NCI-H748 (cell line): ENCODE results near the gene MYO15B.
"Not testable (repeated sequence)": the region's sequence is repeated elsewhere in the genome, so short reads cannot be mapped to it uniquely, and the experiment has no call there.

ENCODE experiments used
- DNase-seq: peaks from one replicate; lab custom pipeline; 2025; ENCODE audit not compliant: unreplicated experiment; lab: John Stamatoyannopoulos, UW

MYO15B gene

DNA sequence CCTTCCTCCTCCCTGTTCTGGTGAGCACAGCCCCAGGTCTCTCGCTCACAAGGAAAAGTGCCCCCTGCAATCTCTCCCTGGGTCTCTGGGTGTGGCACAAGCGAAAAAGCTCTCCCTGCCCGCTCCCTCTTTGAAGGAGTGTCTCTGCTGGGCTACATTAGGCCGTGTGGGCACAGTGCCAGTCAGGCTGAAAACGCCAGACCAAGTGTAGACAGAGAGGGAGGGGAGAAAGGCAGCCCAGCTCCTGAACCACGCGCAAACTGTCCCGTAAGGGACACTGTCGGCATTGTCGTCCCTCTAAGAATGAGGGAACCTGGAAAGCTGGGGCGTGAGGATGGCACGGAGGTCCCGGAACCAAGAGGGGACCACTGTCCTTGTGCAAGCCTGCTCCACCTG is 49.5 kb downstream of the MYO15B start:
- DNase-seq, result no peak

DNA sequence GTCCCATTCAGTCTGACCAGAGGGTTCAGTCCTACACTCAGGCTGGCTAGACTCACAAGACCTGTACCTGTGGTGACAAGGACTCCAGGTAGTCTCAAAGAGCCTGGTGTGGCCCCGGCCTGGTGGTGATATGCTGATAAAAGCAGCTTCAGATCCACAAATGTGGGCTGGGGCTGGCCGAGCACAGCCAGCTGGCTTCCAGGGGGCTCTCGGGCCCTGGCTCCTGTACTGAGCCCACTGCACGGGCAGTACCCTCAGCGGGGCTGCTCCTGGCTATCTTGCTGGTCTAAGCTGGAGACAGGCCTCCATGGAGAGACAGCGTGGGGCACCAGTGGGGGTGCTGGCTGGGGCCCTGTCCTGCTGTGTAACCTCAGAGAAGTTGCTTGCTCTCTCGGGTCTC is 50.0 kb downstream of the MYO15B start:
- DNase-seq, result no peak

DNA sequence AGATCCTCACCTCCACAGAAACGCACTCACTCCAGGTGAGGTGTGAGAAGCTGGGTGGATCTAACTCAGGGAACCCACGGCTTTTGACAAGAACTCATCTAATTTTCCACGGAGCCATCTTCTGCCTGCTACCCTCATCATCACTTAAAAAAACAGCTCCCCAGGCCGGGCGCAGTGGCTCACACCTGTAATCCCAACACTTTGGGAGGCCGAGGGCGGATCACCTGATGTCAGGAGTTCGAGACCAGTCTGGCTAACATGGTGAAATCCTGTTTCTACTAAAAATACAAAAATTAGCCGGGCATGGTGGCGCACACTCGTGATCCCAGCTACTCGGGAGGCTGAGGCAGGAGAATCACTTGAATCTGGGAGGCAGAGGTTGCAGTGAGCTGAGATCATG is 50.4 kb downstream of the MYO15B start:
- DNase-seq, result not testable (repeated sequence)

DNA sequence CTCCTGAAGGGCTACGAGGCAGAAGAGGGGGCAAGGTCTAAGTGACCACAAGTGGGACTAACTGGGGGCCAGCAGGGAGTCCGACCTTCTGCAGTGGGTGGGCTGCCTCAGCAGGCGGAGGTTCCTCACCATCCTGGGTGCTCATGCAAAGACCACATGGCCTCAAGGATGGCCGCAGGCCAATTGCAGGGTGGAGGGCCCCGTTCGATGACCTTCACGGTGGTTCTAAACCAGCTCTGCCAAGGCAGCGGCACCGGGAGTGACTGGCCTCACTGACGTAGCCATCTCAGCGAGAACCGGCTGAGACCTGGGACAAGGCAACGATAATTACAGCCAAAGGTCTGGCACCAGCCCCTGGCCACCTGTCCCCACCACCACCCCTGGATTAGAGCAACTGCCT is 51.3 kb downstream of the MYO15B start:
- no peak for DNase-seq

DNA sequence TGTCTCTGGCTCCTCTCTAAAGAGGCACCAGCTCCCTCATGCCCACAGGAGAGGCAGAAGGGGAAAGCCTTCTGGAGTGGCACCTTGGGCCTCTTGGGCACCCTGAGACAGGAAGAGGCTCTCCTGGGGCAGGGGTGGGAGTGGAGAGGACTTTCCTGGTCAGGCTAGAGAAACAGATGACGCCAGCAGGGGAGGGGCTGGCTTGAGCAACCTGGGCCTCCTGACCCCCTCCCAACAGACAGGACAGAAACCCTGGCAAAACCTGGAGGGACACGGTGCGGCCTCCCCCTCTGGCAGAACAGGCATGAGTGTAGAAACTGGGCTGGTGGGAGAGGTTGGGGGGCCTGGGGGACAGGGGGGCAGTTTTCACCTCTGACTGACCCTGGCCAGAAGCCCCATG is 51.7 kb downstream of the MYO15B start:
- no peak for DNase-seq

DNA sequence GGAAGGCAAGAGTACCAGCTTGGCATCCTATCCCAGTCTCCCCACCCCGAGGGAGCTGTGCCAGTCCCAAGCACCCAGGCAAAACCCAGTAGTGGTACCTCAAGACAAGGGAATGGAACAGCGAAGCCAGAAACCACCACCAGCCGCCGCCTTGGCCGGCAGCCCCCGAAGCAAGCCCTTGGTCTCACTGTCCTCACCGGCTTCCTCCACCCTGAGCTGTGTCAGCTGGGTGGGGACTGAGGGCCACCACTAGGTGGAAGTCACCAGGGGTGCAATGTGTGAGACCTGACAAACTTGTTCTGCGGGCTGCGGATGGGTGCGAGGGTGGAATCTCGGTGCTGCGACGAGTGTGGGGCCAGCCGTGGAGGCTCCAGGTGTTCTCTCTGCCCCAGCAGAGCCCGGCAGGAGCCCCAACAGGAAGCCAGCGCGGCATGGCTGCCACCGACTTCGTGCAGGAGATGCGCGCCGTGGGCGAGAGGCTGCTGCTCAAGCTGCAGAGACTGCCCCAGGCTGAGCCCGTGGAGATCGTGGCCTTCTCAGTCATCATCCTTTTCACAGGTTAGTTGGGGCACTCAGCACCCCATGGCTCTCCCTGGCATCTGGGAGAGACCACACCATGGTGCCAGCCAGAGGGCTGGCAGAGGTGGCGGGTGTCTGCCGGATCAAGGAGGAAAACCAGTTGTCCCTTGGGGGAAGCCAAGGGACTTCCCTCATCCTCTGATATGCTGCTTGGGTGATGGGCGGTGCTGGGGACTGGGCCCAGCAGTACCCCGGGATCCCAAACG is 52.4 kb downstream of the MYO15B start:
- DNase-seq, result no peak

DNA sequence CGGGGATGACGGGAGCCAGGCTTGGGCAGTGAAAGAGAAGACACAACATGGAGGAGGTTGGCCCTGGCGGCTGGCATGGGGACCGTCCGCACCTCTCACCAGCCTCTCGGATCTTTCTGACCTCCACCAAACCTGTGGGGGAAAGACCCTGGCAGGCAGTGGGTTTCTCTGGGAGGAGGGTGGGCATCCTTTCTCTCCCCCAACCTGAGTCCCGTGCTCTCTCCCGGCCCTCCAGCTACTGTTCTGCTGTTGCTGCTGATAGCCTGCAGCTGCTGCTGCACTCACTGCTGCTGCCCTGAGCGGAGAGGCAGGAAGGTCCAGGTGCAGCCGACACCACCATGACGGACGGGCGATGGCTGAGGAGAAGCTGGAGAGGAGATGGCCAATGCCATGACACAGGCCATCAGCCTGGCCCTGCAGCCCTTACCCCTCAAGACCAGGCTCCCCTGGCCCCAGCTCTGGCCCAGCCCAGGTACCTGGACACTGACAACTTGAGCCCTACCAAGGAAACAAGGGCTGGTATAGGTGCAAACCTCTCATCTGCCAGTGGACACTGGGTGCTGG is 53.0 kb downstream of the MYO15B start:
- no peak for DNase-seq

DNA sequence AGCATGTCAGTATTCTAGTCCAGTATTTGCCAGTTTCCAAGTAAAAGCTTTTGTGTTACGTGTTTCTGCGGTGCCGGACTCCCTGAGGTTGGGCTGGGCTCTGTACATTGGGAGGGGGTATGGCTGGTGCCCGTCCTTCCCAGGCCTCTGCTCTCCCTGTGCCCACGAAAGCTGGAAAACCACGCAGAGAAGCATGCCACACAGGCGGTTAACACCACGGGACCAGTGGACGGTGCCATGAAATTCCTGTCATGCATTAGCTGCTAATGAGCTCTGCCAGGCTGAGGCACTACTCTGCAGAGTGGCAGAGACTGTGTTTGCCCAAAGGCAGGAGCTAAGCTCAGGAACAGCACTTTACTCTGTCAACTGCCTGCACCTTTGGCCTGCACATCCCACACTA is 53.7 kb downstream of the MYO15B start:
- no peak for DNase-seq

DNA sequence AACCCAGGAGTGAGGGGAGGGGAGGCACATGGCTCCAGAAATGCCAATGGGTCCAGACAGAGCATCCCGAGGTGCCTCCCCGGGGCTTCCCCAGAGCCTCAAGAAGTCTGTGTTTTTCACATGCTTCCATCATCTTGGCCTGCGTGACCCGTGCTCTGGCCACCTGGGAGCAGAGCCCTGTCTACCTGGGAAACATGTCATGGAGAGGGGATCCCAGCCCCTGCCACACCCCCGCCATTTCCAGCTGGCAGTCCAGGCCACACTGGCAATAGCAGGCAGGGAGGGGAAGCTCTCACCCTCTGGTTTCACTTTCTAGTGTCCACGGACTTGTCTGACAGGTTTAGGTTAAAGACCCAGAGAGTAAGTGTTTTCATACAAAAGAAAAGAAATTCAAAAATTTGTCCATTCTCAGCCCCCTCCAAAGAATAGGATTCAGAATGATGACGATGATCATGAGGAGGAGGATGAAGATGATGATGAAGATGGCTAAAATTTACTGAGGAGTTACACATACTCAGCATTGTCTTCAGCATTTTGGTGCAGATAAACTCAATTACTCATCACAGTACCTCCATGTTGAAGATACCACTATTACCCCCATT is 54.7 kb downstream of the MYO15B start:
- DNase-seq, result peak; percentile 3

DNA sequence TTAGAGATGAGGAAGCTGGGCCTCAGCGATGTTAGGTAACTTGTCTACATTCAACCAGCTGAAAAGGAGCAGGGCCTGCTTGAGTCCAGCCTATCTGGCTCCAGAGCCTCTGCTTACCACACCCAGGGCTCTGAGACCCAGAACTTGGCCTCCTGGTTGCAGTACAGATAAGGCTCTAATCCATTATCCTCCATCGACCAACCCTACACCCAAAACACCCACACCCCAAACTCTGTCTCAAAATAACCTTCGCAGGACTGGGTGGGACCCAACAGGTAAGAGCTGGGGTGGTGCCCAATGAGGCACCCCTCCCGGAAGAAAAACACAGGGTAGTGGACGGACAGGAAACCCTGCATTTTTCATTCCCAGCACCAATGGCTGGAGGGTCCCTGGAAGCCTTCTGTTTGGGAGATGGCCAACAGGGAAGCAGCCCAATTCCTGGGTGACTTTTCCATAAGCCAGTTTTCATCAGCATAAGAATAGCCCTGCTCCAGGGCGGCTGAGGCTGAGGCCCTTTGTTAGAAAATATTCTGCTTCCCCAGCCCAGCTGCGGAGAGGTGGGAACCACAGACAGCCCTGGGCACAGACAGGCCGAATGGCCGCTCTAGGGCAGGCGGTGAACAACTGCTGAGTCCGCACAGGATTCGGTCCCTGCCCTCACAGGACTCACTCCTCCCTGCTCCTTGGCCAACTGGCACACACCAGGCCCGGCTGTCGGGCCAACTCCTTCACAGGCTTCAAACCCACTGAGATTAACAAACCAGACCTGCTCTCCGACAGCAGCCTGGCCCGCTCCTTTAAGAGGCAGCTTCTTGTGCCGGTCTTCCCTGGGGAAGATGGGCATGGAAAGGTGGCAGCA is 55.4 kb downstream of the MYO15B start:
- DNase-seq, result no peak

DNA sequence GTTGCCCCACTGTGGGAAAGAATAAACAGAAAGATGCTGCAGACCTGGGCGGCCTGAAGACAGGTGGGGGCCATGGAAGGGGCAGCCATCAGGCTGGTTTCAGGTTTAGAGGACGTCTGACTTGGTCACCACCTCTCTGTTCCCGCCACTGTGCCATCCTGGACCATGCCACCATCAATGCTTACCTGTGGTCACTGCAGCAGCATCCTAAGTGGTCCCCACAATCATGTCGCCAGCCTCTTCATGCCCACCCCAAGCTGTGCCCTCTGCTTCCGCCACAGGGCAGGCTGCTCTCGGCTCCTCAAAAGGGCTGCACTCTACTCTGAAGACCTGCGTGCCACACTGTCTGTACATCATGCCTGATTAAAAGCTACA is 56.0 kb downstream of the MYO15B start:
- no peak for DNase-seq

DNA sequence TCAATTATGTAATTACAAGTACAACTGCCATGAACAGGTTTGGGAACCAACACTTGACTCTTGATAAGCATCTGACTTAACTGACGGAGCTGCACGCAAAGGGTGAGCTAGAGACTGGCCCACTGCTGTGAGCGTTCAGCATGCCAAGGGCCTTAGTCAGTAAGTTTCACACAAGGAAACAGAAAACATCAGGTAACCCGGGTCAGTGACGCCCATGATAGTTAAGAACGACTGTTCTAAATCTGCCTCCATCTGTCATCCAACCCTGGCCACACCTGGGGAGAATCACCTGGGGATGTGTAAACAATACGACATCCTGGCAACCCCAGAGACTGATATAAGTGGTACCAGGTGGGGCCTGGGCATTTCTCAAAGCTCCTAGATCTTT is 57.9 kb downstream of the MYO15B start:
- peak; percentile 73 for DNase-seq

DNA sequence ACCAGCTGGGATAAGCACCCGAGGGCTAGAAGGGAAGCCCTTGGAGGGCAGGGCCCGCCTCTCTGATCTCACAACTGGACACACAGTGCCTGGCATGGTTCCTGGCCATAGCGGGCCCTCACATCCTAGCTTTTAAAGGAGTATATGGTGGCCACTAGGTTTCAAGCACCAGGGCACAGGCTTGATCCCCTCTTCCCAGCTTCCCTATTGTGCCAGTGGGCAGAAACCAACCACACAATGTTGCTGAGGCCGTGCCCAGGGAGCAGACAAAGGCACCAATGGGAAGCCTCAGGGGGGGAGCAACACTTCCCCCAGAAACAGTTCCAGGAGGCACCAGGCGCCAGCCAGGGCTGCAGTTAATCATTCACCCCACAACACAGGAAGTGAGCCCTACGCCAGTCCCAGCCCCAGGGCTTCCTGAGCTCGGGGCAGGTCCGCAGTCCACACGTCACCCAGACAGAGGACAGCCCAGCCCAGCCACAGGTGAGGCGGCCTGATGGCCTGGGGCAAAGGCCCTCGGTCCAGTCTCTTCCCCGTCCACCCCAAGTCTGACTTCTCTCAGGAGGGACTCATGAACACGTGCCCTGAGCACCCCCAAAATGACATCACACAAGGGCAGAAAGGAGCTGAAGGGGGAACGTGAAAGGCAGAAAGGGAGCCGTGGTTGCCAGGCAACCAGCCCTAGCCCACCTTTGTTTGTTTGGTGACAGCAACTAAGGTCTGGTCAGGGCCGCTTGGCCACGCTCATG is 58.5 kb downstream of the MYO15B start:
- peak; percentile 18 for DNase-seq

DNA sequence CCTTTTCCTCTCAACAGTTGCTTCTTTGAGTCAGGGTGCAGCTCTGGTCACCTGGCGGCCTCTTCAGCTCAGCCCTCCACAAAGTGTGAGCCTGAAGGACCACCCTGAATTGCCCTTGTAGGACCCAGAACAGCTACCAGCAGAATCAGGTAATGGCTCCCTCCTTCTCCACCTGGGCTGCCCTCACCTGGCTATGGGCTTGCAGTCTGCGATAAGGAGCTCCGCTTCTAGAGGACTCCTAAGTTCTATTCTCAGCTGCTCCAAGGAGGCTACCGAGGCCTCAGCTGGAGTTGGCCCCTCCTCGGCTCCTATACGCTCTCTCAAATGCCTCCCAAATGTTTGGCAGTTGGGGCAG is 59.0 kb downstream of the MYO15B start:
- no peak for DNase-seq

DNA sequence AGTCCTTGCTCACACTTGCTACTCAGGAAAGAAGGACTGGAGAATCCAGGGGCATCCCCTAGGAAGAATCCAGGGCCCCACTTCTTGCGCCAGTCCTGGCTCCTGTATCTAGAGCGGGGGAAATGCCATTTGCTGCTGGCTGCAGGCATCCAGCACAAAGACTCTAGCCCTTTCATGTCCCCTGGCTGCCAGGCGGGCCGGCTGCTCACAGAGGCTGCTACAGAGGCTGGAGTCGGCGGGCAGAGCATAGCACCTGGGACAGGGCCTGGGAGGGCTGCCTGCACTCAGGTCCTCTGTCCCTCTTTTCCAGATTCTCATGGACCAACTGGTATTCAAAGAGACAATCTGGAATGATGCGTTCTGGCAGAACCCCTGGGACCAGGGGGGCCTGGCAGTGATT is 59.5 kb downstream of the MYO15B start:
- DNase-seq, result no peak

DNA sequence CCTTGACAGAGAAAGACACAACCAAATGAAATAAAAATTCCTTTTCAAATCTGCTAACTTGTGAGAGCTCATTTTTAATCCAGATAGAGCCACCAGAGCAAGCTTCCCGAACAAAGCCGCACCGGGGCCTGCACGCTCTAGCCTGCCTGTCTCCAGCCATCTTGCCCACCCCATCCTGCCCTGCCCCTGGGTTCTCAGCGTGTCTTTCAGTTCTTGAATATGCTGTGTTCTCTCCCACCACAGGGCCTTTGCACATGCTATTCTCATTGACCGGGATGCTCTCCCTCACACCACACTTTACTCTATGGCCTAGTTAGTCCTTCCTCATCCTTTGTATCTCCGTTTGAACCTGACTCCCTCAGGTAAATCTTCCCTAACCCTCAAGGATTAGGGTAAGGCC is 60.3 kb downstream of the MYO15B start:
- DNase-seq, result no peak

DNA sequence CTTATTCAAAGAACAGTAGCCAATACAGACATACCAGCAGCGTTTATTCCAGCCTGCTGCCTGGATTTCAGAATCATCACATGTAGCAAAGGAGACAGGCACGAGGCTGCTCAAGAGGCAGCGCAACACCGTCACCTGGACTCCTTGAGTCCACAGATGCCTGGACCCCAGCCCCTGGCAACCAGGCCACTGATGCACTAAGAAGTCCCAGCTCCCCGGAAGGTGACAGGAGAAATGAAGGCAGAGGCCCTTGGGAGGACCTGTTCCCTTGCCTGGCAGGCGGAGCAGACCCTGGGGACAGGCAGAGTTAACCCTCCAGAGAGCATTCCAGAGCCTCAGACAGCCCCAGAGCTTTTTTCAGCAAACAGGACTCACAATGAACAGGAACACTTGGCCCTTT is 62.1 kb downstream of the MYO15B start:
- no peak for DNase-seq

DNA sequence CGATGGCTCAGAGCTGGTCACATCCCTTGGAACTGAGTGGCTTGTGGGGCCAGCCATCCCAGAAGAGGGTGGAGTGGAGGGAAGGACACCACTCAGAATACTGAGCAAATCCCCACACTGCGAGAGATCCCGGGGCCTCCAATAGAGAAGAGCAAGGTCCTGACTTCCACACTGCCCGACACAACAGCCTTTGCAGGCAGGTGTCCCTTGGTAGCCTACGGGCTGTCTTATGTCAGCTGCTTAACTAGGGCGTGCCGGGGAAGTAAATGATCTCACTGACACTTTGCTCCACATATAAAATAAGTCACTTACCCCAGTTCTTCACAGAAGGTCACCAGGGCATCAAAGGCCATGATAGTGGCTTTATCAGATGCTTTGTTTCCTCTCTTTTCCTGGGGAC is 63.3 kb downstream of the MYO15B start:
- no peak for DNase-seq

DNA sequence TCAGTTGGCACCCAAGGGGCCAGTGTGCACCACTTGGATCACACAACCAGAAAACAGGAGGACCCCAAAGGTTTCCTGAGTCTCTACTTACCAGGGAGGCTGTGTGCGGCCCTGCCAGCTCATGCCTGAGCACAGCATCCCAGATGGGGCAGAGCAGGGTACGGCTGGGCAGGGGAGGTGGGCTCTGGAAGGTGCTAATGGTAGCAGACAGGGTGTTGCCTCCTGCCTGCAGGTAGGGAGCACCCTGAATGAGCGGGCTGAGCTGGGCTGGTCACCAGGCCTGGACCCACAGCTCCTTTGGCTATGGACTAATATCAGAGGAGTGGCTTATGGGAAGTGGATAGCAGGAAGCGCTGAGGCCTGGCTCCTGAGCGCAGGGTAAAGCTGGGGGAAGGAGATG is 64.7 kb downstream of the MYO15B start:
- no peak for DNase-seq

DNA sequence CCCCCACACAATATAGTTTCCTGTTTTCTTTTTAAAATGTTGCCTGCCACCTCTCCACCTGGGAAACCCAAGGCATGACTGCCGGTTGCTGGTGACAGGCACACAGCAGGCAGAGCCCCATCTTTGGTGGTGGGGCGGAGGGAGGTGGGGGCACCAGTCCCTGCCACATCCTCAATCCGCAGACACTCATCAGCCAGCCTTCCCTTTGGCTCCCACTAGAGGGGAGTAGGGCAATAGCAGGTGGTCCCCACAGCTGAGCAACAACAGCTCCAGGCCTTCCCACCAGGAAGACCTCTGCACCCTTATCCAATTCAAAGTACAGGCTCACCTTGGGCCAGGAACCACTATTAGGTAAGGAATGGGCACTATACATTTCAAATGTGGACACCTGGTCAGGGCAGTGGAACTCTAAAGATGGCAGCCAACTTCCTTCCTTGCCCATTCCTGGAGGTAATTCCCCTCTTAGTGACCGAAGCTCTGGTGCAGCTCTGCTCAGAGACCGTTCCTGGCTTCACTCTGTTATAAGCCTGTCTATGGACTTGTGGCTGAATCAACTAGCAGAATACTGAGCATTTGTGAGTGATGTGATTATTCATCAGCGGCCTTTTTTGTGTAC is 65.4 kb downstream of the MYO15B start:
- DNase-seq, result peak; percentile 9

DNA sequence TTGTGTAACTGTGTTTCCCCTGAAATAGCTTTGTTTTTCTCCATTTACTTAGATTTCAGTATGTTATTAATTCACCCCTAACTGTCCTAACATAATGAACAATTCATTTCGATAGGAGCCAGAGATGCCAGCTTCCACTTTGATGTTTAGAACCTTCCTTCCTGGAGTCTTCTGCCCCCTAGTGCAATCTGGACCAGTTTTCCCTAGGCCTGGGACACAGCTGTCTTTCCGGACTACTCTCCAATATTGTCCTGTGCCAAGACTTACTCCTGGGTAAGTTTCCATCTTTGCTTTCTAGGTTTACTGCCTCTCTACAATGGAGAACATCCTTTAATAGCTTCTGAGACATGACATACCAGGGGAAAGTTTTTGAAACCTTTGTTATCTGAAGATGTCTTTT is 66.6 kb downstream of the MYO15B start:
- no peak for DNase-seq
